Pons (tissue), 1 donor: ENCODE data around the gene CEP290.
"Not testable (repeated sequence)": the region's sequence is repeated elsewhere in the genome, so short reads cannot be mapped to it uniquely, and the experiment has no call there.

ENCODE experiments used
- DNase-seq: peaks from one replicate; pipeline ENCODE4 v3.0.0-alpha.2; 2016; ENCODE audit warnings: low spot score

Gene CEP290

DNA sequence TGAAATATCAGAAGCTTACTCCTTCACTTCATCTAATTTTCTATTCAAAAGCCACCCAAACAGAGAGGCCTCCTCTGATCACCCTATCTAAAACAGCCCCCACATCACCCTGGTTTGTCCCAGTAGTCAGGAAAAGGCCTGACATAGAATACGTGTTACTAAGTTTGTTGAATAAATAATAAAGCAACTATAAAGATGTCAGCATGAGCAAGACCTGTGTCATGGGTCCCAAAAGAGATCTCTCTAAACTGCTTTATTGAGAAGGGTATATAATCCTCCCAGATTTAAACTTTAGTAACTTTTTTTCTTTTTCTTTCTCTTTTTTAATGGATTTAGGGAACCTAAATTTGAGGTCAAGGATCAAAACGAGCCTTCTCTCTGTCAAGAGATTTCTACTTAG, 85.3 kb downstream of the CEP290 start:
- DNase-seq: no peak

DNA sequence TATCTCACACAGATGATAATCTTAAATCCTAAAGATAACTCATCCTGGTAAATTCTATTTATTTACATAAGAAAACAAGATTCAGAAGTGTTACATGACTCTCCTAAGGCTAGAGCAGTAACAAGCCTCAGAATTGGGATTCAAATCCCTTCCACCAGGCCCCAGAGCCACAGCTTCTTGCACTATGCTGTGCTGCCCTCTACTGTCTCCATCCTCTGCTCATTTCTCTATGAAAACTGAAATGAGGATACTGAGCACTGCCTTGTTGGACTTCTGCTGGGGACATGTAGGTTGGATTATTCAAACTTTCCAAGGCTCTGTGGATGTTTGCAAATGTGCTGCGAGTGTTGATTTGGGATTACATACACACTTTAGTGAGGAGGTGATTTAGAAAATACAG, 89.2 kb downstream of the CEP290 start:
- DNase-seq: peak; percentile 48

DNA sequence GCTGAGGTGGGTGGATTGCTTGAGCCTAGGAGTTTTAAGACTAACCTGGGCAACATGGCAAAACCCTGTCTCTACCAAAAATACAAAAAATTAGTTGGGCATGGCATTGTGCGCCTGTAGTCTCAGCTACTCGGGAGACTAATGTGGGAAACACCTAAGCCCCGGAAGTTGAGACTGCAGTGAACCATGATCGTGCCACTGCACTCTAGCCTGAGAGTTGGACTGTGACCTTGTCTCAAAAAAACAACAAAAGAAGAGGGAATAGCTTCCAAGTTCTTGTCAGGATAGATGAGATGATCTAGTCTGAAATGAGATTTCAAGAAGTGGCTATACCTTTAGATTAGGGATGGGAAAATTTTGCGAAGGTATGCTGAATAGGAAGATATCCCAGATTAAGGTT, 97.9 kb downstream of the CEP290 start:
- no peak for DNase-seq

DNA sequence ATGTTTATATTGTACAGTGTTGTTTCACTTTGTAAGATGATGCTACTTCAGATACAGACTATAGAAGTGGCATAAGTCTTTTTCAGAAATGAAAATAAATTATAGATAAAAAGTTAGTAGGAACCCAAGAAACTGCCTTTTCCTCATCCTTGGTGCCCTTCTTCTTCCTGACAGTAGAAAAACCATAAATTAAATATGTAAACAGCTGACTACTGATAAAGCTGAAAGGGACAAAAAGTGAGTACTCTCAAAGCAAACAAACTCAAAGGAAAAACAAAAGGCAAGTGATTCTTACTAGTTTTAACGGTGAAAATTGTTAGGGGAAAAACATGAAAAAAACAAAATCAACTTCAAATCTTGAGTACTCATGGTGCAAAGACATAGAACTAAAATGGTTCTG, 104.1 kb downstream of the CEP290 start:
- no peak for DNase-seq

DNA sequence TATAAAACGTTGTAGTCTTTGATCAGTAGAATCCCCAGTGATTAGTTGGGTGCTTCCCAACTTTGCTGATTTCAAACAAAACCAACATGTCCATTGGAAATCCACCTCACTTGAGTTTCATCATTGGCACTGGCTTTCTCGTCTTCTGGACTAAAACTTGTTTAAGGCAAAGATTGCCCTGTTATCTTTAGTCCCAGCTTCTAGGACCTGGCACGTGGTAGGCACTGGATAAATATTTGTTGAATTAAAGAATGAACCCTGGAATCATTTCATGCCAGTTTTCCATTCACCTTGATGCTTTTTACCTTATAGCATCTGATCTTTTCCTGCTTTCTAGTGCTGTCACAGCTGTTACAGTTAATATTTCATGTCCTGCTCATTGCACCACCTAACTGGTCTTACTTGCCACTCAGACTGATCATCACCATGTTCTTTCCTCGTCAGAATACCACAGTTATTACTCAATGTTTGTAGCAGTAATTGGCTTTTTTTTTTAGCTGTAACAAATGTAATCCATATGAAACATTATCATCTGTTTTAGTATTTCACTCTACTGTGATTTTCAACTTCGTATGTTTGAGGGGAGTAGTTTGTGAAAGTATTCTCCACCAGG, 105.4 kb downstream of the CEP290 start:
- no peak for DNase-seq

DNA sequence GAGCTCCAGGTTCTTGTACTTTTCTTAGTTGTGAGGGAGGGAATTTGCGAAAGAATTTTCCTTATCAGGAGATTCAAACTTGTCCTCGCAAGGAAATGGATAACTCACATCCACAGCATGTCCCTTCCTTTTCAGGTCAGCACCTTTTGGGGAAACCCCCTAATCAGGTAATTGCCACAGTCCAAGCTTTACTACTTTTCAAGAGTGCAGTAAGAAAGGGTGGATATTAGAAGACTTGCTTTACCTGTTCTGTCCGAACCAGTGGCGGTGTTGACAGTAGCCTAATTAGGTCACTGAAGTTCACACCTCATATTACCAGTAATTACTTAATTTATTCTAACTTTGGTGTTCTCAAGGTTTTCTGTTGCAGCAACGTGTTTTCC, 106.0 kb downstream of the CEP290 start:
- DNase-seq: no peak

DNA sequence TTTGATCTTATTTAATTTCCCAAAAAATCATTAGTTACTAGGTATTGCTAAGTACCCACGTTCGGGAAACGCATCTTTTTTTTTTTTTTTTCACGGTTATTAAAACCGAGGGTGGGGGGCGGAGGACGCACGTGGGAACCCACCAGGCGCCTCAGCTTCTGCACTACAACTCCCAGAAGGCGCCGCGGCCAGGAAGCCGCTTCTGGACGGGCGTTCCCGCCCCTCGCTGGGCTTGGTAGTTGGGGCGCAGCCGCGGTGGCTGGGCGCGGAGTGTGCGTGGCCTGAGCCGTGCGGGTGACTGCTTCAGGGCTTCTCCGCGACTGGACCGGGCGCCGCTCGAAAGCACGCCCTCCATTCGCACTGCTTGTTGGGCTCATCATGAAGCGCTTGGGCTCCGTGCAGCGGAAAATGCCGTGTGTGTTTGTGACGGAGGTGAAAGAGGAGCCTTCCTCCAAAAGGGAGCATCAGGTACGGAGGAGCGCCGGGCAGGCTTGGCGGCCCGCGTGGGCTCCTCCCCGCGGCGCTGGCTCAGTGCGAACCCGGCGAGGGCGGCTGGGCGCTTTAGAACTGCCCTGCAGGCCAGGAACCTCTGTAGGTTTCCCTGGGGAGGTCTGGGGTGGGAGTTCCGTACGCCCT, 106.5 kb downstream of the CEP290 start:
- DNase-seq: peak; percentile 90

DNA sequence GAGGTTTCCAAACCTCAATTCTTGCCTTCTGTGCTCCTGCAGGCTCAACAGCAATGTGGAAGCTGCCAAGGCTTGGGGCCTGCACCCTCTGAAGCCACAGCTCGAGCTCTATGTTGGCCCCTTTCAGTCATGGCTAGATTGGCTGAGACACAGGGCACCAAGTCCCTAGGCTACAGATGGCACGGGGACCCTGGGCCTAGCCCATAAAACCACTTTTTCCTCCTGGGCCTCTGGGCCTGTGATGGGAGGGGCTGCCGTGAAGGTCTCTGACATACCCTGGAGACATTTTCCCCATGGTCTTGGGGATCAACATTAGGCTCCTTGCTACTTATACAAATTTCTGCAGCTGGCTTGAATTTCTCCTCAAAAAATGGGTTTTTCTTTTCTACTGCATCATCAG, 110.7 kb downstream of the CEP290 start:
- not testable (repeated sequence) for DNase-seq

DNA sequence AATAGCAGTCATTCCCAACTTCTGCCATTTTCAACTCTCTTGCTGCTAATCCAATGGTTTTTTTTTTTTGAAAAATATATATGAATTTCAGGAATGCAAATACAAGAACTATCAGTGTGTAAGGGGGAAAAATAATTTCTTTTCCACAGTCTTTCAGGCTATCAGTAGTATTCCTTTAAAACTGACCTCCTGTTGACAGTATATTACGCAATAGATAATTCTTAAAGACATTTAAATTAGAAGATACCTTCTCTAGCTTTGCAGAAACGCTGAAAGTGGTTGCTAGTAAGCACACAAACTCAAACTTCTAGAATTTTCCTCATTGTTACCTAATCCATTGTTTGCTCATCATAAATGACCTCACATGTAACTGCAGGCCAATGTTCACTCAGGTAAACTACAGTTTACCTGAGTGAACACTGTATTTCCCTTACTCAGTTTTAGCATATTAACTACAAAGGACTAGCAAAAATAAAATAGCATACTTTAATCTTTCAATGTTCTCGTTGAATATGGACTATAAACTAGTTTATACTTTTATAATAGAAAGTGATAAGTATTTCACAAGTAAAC, 112.7 kb downstream of the CEP290 start, which contains the start of gene C12orf50:
Gene C12orf50 (minus strand): TSS at position 309 of the 573 bp plus-strand sequence. CDS start 2,439 bp downstream, outside the sequence.
- DNase-seq: no peak

DNA sequence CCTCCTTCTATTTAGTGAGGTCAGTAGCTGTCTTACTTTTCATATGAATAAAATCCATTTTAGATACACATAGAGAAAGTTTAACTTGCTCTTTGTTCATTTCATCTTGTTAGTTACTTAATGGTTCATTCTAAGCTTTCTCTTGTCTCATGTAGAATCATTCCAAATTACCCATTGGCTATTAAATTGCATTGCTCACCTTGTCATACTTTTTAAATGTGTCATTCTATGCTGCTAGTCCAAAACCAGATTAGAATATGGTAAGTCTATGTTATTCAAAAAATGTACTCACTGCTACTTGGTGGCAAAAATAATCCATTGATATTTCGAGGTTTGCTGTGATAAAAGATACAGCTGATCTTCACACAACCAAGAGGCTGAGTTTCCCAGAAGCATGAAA, 115.7 kb downstream of the CEP290 start:
- no peak for DNase-seq

DNA sequence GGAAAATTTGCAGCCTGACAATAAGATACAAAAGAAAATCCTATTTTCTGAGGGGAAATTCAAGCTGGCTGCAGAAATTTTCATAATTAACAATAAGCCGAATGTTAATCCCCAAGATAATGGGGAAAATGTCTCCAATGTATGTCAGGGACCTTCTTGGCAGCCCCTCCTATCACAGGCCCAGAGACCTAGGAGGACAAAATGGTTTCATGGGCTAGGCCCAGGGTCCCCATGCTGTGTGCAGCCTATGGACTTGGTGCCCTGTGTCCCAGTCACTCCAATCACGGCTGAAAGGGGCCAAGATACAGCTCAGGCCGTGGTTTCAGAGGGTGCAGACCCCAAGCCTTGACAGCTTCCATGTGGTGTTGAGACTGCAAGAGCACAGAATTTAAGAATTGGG, 123.9 kb downstream of the CEP290 start:
- DNase-seq: no peak

DNA sequence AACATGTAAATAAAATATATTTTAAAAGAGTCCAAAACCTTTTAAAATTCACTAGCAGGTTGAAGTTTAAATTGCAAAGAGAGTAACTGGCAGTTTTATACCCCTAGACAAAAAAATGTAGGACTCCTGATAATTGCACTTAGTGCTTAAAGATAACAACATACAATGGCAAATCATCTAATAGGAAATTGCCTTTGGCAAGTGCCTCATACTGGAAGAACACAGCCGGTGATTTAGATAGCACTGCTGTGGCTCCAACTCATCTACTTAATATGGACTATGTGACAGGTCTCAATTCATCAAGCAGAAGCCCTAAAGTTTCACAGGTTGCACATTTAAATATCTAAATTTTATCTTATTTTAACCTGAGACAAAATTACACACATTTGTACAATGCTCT, 126.1 kb downstream of the CEP290 start:
- no peak for DNase-seq

DNA sequence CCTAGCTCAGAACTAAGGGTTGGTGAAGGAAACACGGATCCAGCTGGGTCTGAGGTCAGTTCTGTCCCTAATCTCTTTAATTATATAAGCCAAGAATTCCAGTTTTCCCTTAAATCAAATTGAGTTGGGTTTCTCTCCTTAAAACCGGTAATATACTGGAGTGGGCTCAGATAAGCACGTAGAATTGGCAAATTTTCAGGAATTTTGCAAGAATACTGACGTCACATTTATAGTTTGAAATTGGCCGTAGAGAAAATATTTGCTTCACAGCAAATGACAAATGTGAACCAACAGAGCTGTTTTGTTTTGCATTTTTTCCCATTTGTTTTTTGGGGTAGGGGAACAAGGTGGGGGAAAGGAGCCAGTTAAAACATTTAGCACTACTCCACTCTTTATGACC, 130.1 kb downstream of the CEP290 start:
- no peak for DNase-seq

DNA sequence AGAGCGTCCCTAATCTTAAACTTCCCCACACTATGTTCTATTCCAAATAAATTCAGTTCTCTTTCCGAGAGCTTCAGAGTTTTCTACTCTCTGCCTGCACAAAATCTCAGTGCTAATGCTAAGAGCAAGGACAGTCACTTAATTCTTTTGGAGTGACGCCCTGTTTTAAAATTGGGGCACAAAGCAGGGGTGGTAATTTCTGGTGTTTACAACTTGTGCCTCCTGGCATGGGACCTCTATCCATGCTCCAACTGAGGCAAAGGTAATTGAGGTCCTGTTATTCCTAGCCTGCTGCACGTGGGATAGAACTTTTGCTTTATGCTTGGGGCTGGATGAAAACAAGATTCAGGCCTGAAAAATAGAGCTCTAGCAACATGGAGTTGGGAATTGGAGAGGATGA, 135.5 kb downstream of the CEP290 start:
- DNase-seq: no peak

DNA sequence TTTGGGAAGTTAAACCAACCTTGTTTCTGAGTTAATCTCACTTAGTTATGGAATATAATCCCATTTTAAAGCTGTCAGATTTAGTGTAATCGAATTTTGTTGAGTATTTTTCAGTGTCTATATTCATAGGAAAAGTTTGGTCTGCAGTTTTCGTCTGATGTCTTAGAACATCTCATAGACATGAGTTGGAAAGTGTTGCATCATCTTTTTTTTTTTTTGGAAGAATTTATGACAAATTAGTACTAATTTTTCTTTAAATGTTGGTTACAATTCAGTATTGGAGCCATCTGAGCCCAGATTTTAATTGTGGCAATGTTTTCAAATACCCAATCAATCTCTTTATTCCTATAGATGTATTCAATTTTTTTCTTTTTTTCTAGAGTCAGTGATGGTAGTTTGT, 140.6 kb downstream of the CEP290 start:
- DNase-seq: no peak
